ENCODE measurements around the gene PAX7.

The PAX7 gene

DNA sequence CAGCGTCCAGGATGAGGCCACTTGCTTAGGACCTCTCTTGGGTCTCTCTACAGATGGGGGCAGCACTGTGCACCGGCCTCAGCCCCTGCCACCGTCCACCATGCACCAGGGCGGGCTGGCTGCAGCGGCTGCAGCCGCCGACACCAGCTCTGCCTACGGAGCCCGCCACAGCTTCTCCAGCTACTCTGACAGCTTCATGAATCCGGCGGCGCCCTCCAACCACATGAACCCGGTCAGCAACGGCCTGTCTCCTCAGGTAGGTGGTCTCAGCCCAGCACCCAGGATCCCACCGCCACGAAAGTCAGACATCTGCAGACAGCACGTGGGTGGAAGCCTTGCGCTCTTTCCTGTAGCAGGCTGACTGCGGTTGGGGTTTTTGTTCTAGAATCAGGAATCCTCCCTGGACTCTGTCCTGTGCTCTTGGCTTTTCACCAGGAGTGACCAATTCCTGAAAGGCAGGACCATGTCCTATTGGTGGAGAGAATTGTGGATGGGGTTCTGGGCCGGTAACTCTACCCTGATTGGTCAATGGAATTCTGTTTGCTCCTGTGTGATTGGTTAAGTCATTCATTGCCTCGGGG lies 72.5 kb downstream of the PAX7 start:
- no peak for TF ChIP-seq TAF1 (IDR thresholded peaks at IDR 0.05; ENCODE audit: borderline replicate concordance, insufficient read depth, low read length)
- TF ChIP-seq, protein P1, sequence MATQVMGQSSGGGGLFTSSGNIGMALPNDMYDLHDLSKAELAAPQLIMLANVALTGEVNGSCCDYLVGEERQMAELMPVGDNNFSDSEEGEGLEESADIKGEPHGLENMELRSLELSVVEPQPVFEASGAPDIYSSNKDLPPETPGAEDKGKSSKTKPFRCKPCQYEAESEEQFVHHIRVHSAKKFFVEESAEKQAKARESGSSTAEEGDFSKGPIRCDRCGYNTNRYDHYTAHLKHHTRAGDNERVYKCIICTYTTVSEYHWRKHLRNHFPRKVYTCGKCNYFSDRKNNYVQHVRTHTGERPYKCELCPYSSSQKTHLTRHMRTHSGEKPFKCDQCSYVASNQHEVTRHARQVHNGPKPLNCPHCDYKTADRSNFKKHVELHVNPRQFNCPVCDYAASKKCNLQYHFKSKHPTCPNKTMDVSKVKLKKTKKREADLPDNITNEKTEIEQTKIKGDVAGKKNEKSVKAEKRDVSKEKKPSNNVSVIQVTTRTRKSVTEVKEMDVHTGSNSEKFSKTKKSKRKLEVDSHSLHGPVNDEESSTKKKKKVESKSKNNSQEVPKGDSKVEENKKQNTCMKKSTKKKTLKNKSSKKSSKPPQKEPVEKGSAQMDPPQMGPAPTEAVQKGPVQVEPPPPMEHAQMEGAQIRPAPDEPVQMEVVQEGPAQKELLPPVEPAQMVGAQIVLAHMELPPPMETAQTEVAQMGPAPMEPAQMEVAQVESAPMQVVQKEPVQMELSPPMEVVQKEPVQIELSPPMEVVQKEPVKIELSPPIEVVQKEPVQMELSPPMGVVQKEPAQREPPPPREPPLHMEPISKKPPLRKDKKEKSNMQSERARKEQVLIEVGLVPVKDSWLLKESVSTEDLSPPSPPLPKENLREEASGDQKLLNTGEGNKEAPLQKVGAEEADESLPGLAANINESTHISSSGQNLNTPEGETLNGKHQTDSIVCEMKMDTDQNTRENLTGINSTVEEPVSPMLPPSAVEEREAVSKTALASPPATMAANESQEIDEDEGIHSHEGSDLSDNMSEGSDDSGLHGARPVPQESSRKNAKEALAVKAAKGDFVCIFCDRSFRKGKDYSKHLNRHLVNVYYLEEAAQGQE (IDR thresholded peaks at IDR 0.05; ENCODE audit: insufficient read depth in 1 of 2, low read depth in 2 of 2, low read length in 2 of 2), result no peak

DNA sequence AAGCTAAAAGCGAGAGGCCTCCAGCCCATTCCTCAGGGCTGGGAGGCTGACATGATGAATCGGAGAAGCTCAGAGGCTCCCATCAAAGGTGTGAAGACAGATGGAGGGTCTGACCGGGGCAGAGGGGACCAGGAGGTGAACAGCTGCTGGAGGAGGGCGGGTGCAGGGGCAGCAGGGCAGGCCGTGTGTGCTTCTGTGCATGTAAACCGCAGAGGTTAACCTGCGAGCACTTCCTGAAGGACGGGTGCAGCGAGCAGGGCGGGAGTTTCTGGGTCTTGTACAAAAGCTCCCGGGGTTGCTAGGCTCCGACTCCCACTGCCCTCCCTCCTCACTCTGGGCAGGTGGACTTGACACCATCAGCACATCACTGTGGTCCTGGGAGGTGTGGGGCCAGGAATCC lies 75.2 kb downstream of the PAX7 start:
- no peak for TF ChIP-seq TAF1 (IDR thresholded peaks at IDR 0.05; ENCODE audit: borderline replicate concordance, insufficient read depth, low read length)

DNA sequence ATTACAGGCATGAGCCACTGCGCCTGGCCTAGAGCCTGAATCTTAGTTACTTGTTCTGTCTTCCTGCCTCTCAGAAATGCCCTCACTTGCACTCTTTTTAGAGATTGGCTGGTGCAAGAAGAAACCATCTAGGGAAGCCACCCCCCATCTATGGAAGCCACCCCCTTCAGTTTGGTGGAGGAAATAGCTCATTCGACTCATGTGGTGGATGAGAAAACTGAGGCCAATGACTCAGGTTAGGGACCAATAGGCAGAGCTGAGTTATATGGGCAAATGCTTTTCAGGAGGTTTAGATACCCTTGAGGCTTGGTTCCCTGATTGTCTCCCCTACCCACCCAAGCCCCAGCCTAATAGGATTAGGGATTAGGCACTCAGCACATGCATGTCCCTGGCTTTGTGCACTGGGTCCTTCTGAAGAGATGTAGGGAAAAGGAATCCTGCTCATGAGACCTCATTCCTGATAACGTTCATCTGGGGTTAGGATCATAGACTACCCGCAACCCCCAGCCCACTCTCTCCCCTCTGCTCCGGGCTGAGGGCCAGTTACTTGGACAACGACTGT lies 77.1 kb downstream of the PAX7 start:
- TF ChIP-seq TAF1 (IDR thresholded peaks at IDR 0.05; ENCODE audit: borderline replicate concordance, insufficient read depth, low read length), result no peak
- TF ChIP-seq SIN3A (IDR thresholded peaks at IDR 0.05; ENCODE audit: borderline replicate concordance, insufficient read depth, low read length), result no peak
- TF ChIP-seq, protein P1 (IDR thresholded peaks at IDR 0.05; ENCODE audit: insufficient read depth in 1 of 2, low read depth in 2 of 2, low read length in 2 of 2), result no peak
- TF ChIP-seq FOXP2 (optimal IDR thresholded peaks at IDR 0.05; ENCODE audit: borderline replicate concordance, extremely low read depth, extremely low read length, insufficient read depth), result no peak
- no peak for TF ChIP-seq POLR2AphosphoS5 (IDR thresholded peaks at IDR 0.05; ENCODE audit: low read depth, low read length)

DNA sequence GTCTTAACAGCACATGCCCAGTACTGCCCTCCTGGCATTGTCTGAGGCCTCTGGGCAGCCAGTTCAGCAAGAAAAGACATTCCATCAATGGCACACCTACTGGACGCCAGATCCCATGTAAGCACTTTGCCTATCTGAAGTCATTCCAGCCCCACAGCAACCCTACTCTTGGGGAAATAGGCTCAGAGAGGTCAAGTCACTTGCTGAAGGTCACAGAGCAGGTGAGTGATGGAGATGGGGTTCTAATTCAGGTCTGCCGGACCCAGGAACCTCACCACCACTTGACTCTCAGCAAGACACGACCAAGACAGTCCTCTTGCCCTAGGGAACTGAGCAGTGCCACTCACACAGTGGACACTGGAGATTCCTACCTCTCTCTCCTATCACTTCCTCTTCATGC lies 79.4 kb downstream of the PAX7 start:
- TF ChIP-seq SIN3A (IDR thresholded peaks at IDR 0.05; ENCODE audit: borderline replicate concordance, insufficient read depth, low read length), result no peak
- TF ChIP-seq POLR2AphosphoS5 (IDR thresholded peaks at IDR 0.05; ENCODE audit: low read depth, low read length), result no peak
- no peak for TF ChIP-seq FOXP2 (optimal IDR thresholded peaks at IDR 0.05; ENCODE audit: borderline replicate concordance, extremely low read depth, extremely low read length, insufficient read depth)
- TF ChIP-seq, protein P1 (IDR thresholded peaks at IDR 0.05; ENCODE audit: insufficient read depth in 1 of 2, low read depth in 2 of 2, low read length in 2 of 2), result no peak
- TF ChIP-seq TAF1 (IDR thresholded peaks at IDR 0.05; ENCODE audit: borderline replicate concordance, insufficient read depth, low read length), result no peak

DNA sequence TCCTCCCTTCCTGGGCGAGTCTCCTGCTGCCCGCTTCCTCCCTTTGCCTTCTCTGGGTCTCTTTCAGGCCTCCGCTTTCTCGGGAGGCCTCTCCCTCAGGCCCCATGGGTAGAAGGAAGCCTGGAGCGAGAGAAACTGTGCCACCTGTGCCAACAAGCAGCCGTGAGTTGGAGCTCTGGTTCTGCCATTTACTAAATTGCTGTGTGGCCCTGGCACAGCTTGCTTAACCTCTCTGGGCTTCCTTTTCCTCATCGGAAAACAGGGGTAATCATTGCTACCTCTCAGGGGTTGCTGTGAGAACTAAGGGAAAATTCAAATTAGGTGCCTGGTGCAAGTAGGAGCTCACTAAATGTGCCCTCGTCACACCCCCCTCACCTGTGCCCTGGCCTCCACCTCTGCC lies 80.4 kb downstream of the PAX7 start:
- TF ChIP-seq FOXP2 (optimal IDR thresholded peaks at IDR 0.05; ENCODE audit: borderline replicate concordance, extremely low read depth, extremely low read length, insufficient read depth) (no peak), SIN3A (IDR thresholded peaks at IDR 0.05; ENCODE audit: borderline replicate concordance, insufficient read depth, low read length) (no peak), TAF1 (IDR thresholded peaks at IDR 0.05; ENCODE audit: borderline replicate concordance, insufficient read depth, low read length) (no peak)

DNA sequence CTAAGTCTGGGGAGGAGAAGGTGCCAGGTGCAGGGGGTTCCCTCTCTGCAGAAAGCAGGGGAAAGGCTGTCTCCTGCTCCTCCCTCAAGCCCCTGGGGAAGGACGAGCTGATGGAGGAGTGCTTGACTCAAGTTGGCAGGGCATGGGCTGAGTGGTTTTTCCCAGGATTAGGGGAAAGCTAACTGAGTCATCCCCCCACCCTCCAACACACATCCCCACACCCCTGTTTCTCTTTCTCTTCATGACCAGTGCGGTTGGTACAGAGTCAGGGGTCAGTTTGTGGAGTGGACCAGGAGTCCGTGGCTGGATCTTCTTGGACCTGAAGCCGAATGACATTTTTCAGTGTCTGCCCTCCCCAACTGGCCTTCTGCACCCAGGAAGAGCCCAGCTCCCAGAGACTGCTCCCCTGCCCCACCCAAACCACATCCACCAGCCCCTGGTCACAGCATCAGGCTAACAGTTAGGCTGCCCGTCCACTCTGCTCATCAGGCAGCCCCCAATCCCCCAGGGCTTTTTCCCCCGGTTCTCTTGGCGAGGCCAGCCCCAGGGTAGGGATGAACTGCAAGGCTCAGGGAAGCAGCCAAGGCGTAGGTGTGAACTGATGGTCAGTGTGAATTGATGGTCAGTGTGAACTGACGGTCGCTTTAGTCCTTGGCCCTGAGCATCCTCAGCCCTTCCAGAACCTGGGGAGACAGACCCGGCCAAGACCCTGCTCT lies 81.0 kb downstream of the PAX7 start:
- TF ChIP-seq FOXP2 (optimal IDR thresholded peaks at IDR 0.05; ENCODE audit: borderline replicate concordance, extremely low read depth, extremely low read length, insufficient read depth) (no peak), TAF1 (IDR thresholded peaks at IDR 0.05; ENCODE audit: borderline replicate concordance, insufficient read depth, low read length) (no peak), SIN3A (IDR thresholded peaks at IDR 0.05; ENCODE audit: borderline replicate concordance, insufficient read depth, low read length) (no peak), POLR2AphosphoS5 (IDR thresholded peaks at IDR 0.05; ENCODE audit: low read depth, low read length) (no peak)
- TF ChIP-seq, protein P1 (IDR thresholded peaks at IDR 0.05; ENCODE audit: insufficient read depth in 1 of 2, low read depth in 2 of 2, low read length in 2 of 2), result no peak

Data from PFSK-1 (cell line).